22Rv1 (cell line): Measurements from ENCODE around the gene DDI1.

Source experiments
- ZFX ChIP-seq: fragments of 450-650 bp; IDR thresholded peaks from 2 replicates; pipeline ENCODE4 v1.6.1; 2017; ENCODE audit warnings: antibody characterized with exemption, borderline replicate concordance
- TF ChIP-seq, protein P1 (sequence below): fragments of 450-650 bp; IDR thresholded peaks from 2 replicates; pipeline ENCODE4 v1.5.1; 2017; ENCODE audit warnings: mild to moderate bottlenecking

DNA sequence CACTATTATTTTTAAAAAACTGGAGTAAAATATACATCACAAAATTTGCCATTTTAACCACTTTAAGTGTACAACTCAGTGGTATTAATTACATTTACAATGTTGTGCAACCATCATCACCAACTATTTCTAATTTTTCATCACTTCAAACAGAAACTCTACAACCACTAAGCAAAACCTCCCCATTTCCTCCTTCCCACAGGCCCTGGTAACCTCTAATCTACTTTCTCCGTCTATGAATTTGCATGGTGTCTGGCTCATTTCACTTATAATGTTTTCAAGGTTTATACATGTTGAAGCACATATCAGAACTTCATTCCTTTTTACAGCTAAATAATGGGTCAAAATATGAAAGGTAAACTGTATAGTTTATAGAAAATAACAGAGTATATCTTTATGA lies 24.4 kb downstream of the DDI1 start:
- TF ChIP-seq, protein P1, sequence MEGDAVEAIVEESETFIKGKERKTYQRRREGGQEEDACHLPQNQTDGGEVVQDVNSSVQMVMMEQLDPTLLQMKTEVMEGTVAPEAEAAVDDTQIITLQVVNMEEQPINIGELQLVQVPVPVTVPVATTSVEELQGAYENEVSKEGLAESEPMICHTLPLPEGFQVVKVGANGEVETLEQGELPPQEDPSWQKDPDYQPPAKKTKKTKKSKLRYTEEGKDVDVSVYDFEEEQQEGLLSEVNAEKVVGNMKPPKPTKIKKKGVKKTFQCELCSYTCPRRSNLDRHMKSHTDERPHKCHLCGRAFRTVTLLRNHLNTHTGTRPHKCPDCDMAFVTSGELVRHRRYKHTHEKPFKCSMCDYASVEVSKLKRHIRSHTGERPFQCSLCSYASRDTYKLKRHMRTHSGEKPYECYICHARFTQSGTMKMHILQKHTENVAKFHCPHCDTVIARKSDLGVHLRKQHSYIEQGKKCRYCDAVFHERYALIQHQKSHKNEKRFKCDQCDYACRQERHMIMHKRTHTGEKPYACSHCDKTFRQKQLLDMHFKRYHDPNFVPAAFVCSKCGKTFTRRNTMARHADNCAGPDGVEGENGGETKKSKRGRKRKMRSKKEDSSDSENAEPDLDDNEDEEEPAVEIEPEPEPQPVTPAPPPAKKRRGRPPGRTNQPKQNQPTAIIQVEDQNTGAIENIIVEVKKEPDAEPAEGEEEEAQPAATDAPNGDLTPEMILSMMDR, result no peak
- no peak for TF ChIP-seq ZFX
